SK-N-SH (cell line): ENCODE measurements around the gene RHOT1. TPM values are rescaled to one million over a fixed set of nuclear protein-coding genes. Genes with fewer than 3 reads are reported as not detected.

ENCODE experiments used
- CTCF ChIA-PET: fragments of 300-600, 350-600 bp; formaldehyde crosslinking; extraction: SDS; loops from one replicate; lab custom pipeline; 2021; lab: Yijun Ruan, JAX
- POLR2A ChIA-PET: fragments of 350-600 bp; sonication (Branson Sonifier 250); formaldehyde crosslinking; extraction: SDS; loops from one replicate; lab custom pipeline; 2020; ENCODE audit warnings: antibody characterized with exemption, inconsistent platforms; lab: Yijun Ruan, JAX
- DNase-seq: peaks from one replicate; pipeline ENCODE4 v3.0.0; 2012
- H2AFZ ChIP-seq: fragments of 200-600 bp; sonication (generic); 2 replicates; pipeline ENCODE4 v1.8.1; 2016; ENCODE audit warnings: antibody characterized with exemption, mild to moderate bottlenecking, low read depth
- H3F3A ChIP-seq: fragments of 200-600 bp; sonication (generic); replicated peaks from 2 replicates; pipeline ENCODE3; 2016; ENCODE audit warnings: antibody characterized with exemption, mild to moderate bottlenecking; ENCODE audit not compliant: insufficient read depth
- H3K27ac ChIP-seq, 2 experiments: fragments of 200-500 bp in 1 of 2; fragments of 200-600 bp in 1 of 2; sonication (Bioruptor generic) in 1 of 2; sonication (generic), shearing (Covaris generic) in 1 of 2; 2 replicates each; pipeline versions ENCODE4 v1.5.1 to v1.6.1; 2014 to 2016; ENCODE audit warnings: low read depth in 2 of 2, inconsistent platforms in 1 of 2, low read length in 1 of 2, mild to moderate bottlenecking in 1 of 2, mixed read lengths in 1 of 2
- H3K27me3 ChIP-seq: fragments of 200-600 bp; sonication (generic), shearing (Covaris generic); 2 replicates; pipeline ENCODE4 v1.6.1; 2016; ENCODE audit warnings: mixed run types; ENCODE audit not compliant: insufficient read depth
- H3K36me3 ChIP-seq, 2 experiments: fragments of 200-500 bp in 1 of 2; fragments of 200-600 bp in 1 of 2; sonication (Bioruptor generic) in 1 of 2; sonication (generic) in 1 of 2; replicated peaks in 1 of 2; 2 replicates each; pipeline versions ENCODE3 to v1.5.1; 2014 to 2016; ENCODE audit warnings: low read length in 1 of 2, mild to moderate bottlenecking in 1 of 2; ENCODE audit not compliant: insufficient read depth in 2 of 2, control insufficient read depth in 1 of 2
- H3K4me1 ChIP-seq, 2 experiments: fragments of 200-500 bp in 1 of 2; fragments of 200-600 bp in 1 of 2; sonication (Bioruptor generic) in 1 of 2; sonication (generic), shearing (Covaris generic) in 1 of 2; 2 replicates each; pipeline versions ENCODE4 v1.5.1 to v1.6.1; 2014 to 2016; ENCODE audit warnings: low read depth in 1 of 2, low read length in 1 of 2, mixed run types in 1 of 2; ENCODE audit not compliant: insufficient read depth in 2 of 2, control insufficient read depth in 1 of 2
- H3K4me2 ChIP-seq: fragments of 200-600 bp; sonication (generic), shearing (Covaris generic); 2 replicates; pipeline ENCODE4 v1.6.1; 2017; ENCODE audit warnings: mixed run types
- H3K4me3 ChIP-seq, 2 experiments: fragments of 200-500 bp in 1 of 2; fragments of 200-600 bp in 1 of 2; sonication (Bioruptor generic) in 1 of 2; sonication (generic), shearing (Covaris generic) in 1 of 2; 2 replicates each; pipeline versions ENCODE4 v1.5.1 to v1.8.1; 2014 to 2016; ENCODE audit warnings: low read depth in 2 of 2, inconsistent platforms in 1 of 2, low read length in 1 of 2, mild to moderate bottlenecking in 1 of 2, mixed read lengths in 1 of 2, moderate library complexity in 1 of 2
- H3K79me2 ChIP-seq: fragments of 200-600 bp; sonication (generic); 2 replicates; pipeline ENCODE4 v1.8.1; 2017; ENCODE audit warnings: mild to moderate bottlenecking; ENCODE audit not compliant: insufficient read depth
- H3K9ac ChIP-seq: fragments of 200-600 bp; sonication (generic); 2 replicates; pipeline ENCODE4 v1.6.1; 2017; ENCODE audit warnings: mixed run types
- H3K9me2 ChIP-seq: fragments of 200-600 bp; sonication (generic); 2 replicates; pipeline ENCODE4 v1.6.1; 2017; ENCODE audit warnings: mixed run types
- H3K9me3 ChIP-seq: fragments of 200-600 bp; sonication (generic); 2 replicates; pipeline ENCODE4 v1.6.1; 2017; ENCODE audit warnings: mixed run types, mild to moderate bottlenecking, moderate library complexity
- H4K20me1 ChIP-seq: fragments of 200-600 bp; sonication (generic); 2 replicates; pipeline ENCODE4 v1.6.1; 2017; ENCODE audit warnings: mild to moderate bottlenecking, mixed run types; ENCODE audit not compliant: insufficient read depth
- CHD2 ChIP-seq: fragments of 150-350 bp; IDR thresholded peaks from 2 replicates; pipeline ENCODE4 v1.6.1; 2018; ENCODE audit warnings: low read length; ENCODE audit not compliant: partially characterized antibody
- EP300 ChIP-seq, 2 experiments: IDR thresholded peaks; 2 replicates each; pipeline versions ENCODE4 v1.4.0 to v1.6.1; 2012; ENCODE audit warnings: borderline replicate concordance in 1 of 2, low read depth in 1 of 2, low read length in 1 of 2
- FOXJ3 ChIP-seq: sonication (generic); formaldehyde crosslinking; IDR thresholded peaks from 2 replicates; pipeline ENCODE4 v1.5.1; 2020; ENCODE audit warnings: mild to moderate bottlenecking, missing genetic modification reagents
- FOXM1 ChIP-seq: IDR thresholded peaks from 2 replicates; pipeline ENCODE4 v1.4.0; 2012; ENCODE audit warnings: low read depth, mild to moderate bottlenecking
- NFIC ChIP-seq: IDR thresholded peaks from 2 replicates; pipeline ENCODE4 v1.4.0; 2012; ENCODE audit warnings: borderline replicate concordance
- NRF1 ChIP-seq: IDR thresholded peaks from 2 replicates; pipeline ENCODE4 v1.6.1; 2012; ENCODE audit warnings: low read depth, mild to moderate bottlenecking, low read length
- RAD21 ChIP-seq: IDR thresholded peaks from 2 replicates; pipeline ENCODE4 v1.6.1; 2012; ENCODE audit warnings: mild to moderate bottlenecking, low read length
- RCOR1 ChIP-seq: fragments of 150-350 bp; IDR thresholded peaks from 2 replicates; pipeline ENCODE4 v1.6.1; 2017; ENCODE audit warnings: antibody characterized with exemption, low read length
- RFX5 ChIP-seq: IDR thresholded peaks from 2 replicates; pipeline ENCODE4 v1.6.1; 2012; ENCODE audit warnings: mild to moderate bottlenecking, improper control_type of control experiment, low read length
- RXRA ChIP-seq: IDR thresholded peaks from 2 replicates; pipeline ENCODE4 v1.4.0; 2012; ENCODE audit warnings: low read depth, mild to moderate bottlenecking, borderline replicate concordance
- SMC3 ChIP-seq: IDR thresholded peaks from 2 replicates; pipeline ENCODE4 v1.6.1; 2012; ENCODE audit warnings: low read depth, low read length, improper control_type of control experiment
- TAF1 ChIP-seq: IDR thresholded peaks from 2 replicates; pipeline ENCODE4 v1.6.1; 2012; ENCODE audit warnings: low read depth, mild to moderate bottlenecking, low read length, moderate library complexity, borderline replicate concordance
- YY1 ChIP-seq: IDR thresholded peaks from 2 replicates; pipeline ENCODE4 v1.4.0; 2012; ENCODE audit warnings: low read depth, mild to moderate bottlenecking
- polyA plus RNA-seq, 3 experiments: library from polyadenylated mRNA; depleted of rRNA; stranded (reverse); fragments of >200 nt; gene quantifications; 2 replicates each; pipeline ENCODE4 v1.2.3, GENCODE V29; 2012
- TF ChIP-seq, protein P1 (sequence below): IDR thresholded peaks from 2 replicates; pipeline ENCODE4 v1.4.0; 2012; ENCODE audit warnings: low read depth
- TF ChIP-seq, protein P2 (sequence below): fragments of 150-350 bp; IDR thresholded peaks from 2 replicates; pipeline ENCODE4 v1.6.1; 2016; ENCODE audit warnings: mild to moderate bottlenecking, low read depth, low read length
- TF ChIP-seq, protein P3 (sequence below): IDR thresholded peaks from 2 replicates; pipeline ENCODE4 v1.4.0; 2012; ENCODE audit warnings: low read depth, borderline replicate concordance
- TF ChIP-seq, protein P4 (sequence below): IDR thresholded peaks from 2 replicates; pipeline ENCODE4 v1.4.0; 2012; ENCODE audit warnings: low read depth, borderline replicate concordance
- TF ChIP-seq, protein P5 (sequence below): fragments of 150-350 bp; IDR thresholded peaks from 2 replicates; pipeline ENCODE4 v1.6.1; 2017; ENCODE audit warnings: antibody characterized with exemption, low read length, low read depth, borderline replicate concordance
- TF ChIP-seq, protein P6 (sequence below): IDR thresholded peaks from 2 replicates; pipeline ENCODE4 v1.6.1; 2012; ENCODE audit warnings: mild to moderate bottlenecking, low read depth, low read length, moderate library complexity

RHOT1 gene
- polyA plus RNA-seq, 1 of the 3 experiments (the other 2 are of a cell fraction) = 25.0 TPM

DNA sequence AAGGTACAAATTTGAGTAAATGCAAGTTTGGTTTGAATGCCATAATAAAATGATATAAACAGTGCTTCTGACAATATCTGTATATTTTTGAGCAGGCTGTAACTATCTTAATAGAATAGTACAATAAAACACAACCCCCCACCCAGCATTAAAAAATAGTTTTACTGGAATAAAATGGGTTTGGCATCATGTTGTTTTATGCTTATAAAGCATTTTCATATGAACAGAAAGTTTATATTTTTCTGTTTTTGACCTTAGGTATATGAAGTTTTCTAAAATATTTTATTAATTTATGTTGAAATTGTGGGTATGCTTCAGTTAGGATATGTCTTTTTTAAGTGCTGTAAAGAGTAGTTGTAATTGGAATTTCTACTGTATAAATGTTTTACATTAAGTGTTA is 66.1 kb downstream of the RHOT1 start:
- ChIA-PET POLR2A (no interaction called here), CTCF (no interaction called here)
- no peak overlapping the region for H3K4me2 ChIP-seq
- H3K27me3 ChIP-seq = no peaks in the 10 kb centered on the region
- no peak overlapping the region for H3K27ac ChIP-seq
- TF ChIP-seq FOXJ3 (CRISPR knock-in tag) = no peak
- TF ChIP-seq CHD2 = no peak
- no peak for TF ChIP-seq NRF1
- TF ChIP-seq, protein P1, sequence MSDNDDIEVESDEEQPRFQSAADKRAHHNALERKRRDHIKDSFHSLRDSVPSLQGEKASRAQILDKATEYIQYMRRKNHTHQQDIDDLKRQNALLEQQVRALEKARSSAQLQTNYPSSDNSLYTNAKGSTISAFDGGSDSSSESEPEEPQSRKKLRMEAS = no peak
- TF ChIP-seq SMC3 = no peak
- no peak for TF ChIP-seq RCOR1
- TF ChIP-seq EP300 (IDR thresholded peaks at IDR 0.05; ENCODE audit: borderline replicate concordance in 1 of 2, low read depth in 1 of 2, low read length in 1 of 2) = no peak
- no peak for TF ChIP-seq RXRA
- TF ChIP-seq, protein P2, sequence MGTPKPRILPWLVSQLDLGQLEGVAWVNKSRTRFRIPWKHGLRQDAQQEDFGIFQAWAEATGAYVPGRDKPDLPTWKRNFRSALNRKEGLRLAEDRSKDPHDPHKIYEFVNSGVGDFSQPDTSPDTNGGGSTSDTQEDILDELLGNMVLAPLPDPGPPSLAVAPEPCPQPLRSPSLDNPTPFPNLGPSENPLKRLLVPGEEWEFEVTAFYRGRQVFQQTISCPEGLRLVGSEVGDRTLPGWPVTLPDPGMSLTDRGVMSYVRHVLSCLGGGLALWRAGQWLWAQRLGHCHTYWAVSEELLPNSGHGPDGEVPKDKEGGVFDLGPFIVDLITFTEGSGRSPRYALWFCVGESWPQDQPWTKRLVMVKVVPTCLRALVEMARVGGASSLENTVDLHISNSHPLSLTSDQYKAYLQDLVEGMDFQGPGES = no peak
- TF ChIP-seq RAD21 = no peak
- TF ChIP-seq, protein P3, sequence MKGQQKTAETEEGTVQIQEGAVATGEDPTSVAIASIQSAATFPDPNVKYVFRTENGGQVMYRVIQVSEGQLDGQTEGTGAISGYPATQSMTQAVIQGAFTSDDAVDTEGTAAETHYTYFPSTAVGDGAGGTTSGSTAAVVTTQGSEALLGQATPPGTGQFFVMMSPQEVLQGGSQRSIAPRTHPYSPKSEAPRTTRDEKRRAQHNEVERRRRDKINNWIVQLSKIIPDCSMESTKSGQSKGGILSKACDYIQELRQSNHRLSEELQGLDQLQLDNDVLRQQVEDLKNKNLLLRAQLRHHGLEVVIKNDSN = no peak
- no peak for TF ChIP-seq FOXM1
- TF ChIP-seq TAF1 = no peak
- TF ChIP-seq, protein P4, sequence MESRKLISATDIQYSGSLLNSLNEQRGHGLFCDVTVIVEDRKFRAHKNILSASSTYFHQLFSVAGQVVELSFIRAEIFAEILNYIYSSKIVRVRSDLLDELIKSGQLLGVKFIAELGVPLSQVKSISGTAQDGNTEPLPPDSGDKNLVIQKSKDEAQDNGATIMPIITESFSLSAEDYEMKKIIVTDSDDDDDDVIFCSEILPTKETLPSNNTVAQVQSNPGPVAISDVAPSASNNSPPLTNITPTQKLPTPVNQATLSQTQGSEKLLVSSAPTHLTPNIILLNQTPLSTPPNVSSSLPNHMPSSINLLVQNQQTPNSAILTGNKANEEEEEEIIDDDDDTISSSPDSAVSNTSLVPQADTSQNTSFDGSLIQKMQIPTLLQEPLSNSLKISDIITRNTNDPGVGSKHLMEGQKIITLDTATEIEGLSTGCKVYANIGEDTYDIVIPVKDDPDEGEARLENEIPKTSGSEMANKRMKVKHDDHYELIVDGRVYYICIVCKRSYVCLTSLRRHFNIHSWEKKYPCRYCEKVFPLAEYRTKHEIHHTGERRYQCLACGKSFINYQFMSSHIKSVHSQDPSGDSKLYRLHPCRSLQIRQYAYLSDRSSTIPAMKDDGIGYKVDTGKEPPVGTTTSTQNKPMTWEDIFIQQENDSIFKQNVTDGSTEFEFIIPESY = no peak
- TF ChIP-seq NFIC = no peak
- TF ChIP-seq YY1 = no peak
- no peak for TF ChIP-seq RFX5
- TF ChIP-seq, protein P5, sequence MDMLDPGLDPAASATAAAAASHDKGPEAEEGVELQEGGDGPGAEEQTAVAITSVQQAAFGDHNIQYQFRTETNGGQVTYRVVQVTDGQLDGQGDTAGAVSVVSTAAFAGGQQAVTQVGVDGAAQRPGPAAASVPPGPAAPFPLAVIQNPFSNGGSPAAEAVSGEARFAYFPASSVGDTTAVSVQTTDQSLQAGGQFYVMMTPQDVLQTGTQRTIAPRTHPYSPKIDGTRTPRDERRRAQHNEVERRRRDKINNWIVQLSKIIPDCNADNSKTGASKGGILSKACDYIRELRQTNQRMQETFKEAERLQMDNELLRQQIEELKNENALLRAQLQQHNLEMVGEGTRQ = no peak
- TF ChIP-seq, protein P6, sequence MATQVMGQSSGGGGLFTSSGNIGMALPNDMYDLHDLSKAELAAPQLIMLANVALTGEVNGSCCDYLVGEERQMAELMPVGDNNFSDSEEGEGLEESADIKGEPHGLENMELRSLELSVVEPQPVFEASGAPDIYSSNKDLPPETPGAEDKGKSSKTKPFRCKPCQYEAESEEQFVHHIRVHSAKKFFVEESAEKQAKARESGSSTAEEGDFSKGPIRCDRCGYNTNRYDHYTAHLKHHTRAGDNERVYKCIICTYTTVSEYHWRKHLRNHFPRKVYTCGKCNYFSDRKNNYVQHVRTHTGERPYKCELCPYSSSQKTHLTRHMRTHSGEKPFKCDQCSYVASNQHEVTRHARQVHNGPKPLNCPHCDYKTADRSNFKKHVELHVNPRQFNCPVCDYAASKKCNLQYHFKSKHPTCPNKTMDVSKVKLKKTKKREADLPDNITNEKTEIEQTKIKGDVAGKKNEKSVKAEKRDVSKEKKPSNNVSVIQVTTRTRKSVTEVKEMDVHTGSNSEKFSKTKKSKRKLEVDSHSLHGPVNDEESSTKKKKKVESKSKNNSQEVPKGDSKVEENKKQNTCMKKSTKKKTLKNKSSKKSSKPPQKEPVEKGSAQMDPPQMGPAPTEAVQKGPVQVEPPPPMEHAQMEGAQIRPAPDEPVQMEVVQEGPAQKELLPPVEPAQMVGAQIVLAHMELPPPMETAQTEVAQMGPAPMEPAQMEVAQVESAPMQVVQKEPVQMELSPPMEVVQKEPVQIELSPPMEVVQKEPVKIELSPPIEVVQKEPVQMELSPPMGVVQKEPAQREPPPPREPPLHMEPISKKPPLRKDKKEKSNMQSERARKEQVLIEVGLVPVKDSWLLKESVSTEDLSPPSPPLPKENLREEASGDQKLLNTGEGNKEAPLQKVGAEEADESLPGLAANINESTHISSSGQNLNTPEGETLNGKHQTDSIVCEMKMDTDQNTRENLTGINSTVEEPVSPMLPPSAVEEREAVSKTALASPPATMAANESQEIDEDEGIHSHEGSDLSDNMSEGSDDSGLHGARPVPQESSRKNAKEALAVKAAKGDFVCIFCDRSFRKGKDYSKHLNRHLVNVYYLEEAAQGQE = no peak
- peaks cover 46 to 55% of the 10 kb centered on the region in 2 experiments for H3K36me3 ChIP-seq
- DNase-seq = no peak
- peaks cover 0 to 4% of the 10 kb centered on the region in 2 experiments; a peak in 2 of 4 replicates for H3K4me1 ChIP-seq
- H3K9ac ChIP-seq = no peak overlapping the region
- H4K20me1 ChIP-seq = no peaks in the 10 kb centered on the region
- no peaks in the 10 kb centered on the region for H3K79me2 ChIP-seq
- H3K9me2 ChIP-seq = no peaks in the 10 kb centered on the region
- peaks cover 12% of the 10 kb centered on the region for H3F3A ChIP-seq
- H3K9me3 ChIP-seq = no peaks in the 10 kb centered on the region
- H2AFZ ChIP-seq = no peak overlapping the region
- no peak overlapping the region for H3K4me3 ChIP-seq
